Measurements from ENCODE around the gene RABAC1.
"Not testable (repeated sequence)": the region's sequence is repeated elsewhere in the genome, so short reads cannot be mapped to it uniquely, and the experiment has no call there.

The RABAC1 gene, protein sequence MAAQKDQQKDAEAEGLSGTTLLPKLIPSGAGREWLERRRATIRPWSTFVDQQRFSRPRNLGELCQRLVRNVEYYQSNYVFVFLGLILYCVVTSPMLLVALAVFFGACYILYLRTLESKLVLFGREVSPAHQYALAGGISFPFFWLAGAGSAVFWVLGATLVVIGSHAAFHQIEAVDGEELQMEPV

DNA sequence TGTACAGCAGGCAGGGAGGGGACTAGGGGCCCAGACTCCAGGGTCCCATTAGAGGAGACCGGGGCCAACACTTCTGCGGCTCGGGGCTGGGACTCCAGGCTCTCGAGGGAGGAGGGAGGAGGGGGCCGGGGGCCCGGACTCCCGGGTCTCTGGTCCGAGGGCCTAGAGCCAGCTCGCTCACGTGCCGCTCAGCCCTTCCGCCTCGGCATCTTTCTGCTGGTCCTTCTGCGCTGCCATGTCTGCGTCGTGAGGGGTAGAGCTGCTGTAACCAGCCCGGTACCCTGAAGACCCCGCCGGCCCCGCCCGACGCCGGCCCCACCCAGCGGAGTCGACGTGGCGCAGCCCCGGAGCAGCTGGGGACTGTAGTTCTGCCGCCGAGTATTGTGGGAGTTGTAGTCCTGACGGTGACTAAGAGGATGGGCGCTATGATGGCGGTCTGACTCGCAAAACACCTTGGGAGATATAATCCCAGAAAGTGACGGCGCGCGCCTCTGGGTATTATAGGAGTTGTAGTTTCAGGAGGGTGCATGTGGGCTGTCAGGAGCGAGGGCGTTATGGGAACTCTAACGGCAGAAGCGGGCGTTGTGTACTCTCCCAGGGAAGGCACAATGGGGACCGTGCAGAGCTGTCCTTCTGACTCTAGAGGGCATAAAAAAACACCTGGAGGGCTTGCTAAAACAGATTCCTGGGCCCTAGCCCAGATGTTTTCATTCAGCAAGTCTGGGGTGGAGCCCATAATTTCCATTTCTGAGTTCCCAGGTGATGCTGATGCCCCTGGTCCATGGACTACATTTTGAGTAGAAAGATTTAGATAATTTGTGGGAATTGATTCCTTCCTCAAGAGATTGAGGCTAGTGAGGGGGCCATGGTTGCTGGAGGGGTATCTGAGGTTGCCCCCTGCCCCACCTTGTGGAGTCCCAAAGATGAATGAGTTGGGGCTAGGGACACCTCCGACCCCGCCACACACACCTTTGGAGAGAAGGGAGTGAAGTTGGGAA, at the start of gene RABAC1:
Gene RABAC1 (minus strand): TSS at position 266 of the 998 bp plus-strand sequence. CDS start 29 bp downstream, at position 237.
- peak; percentile 88 for DNase-seq (ENCODE audit: low read depth)

DNA sequence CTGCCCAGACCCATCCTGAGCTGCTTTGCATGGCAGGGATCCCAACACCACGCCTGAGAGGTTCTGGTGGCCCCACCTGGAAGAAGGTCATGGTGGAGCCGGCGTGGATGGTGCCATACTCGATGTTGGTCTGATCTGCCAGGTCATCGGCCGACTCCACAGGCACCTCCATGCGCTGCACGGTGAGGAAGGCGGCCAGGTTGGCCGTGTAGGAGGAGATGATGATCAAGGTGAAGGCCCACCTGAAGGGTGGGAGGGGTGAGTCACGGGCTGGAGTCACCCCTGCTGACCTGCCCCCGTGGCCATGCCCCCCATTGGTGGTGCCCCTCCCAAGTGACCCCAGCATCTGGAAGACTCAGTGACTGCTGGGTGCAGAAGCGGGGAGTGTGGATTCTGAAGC, 47.4 kb upstream of the RABAC1 start:
- no peak for DNase-seq (ENCODE audit: low read depth)

DNA sequence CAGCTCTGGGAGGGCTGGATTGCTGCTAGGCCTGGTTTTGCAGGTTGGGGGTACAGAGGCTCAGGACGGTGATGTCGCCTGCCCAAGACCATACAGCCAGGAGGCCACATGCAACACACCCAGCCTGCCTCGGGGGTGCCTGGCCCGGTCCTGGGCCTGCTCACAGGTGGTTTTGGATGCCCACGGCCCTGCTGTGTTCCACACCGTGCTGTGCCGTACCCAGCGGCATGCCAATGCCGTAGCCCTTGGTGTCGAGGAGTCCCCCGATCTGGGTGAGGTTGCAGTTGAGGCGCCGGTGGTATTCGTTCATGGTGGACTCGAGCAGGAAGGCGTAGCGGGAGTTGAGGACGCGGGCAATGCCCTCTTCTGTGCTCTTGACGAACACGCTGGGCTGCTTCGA, 46.4 kb upstream of the RABAC1 start:
- DNase-seq (ENCODE audit: low read depth) = no peak

DNA sequence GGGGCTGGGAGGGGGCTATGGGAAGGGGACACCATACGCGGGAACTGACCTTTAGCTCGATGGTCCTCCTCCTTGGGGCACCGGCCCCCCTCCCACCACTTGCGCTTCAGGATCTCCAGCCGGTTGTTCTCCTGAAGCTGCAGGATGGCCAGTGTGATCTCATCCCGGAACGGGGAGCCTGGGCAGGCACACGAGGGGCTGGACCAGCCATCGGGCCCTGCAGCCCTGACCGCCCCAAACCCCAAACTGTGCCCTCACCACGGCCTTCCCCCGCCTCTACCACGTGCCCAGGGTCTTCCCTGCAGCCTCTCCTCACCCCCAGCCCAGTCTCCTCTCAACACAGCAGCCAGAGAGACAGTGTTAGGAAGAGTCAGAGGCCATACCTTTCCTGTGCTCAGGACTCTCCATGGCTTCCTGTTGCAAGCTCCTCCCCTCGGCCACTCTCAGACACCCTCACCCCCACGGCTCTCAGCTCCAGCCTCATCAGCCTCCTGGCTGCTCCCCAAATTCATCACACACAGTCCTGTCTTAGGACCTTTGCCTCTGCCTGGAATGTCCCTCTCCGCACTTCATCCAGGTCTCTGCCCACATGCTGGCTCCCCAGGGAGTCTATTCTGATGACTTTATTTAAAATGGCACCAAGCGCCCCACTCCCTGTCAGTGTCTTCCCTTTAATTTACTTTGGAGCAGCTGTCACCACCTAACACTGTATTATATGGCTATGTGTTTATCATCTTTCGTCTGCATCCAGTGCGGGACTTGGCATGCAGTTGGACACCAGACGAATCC, 44.6 kb upstream of the RABAC1 start:
- no peak for DNase-seq (ENCODE audit: low read depth)

DNA sequence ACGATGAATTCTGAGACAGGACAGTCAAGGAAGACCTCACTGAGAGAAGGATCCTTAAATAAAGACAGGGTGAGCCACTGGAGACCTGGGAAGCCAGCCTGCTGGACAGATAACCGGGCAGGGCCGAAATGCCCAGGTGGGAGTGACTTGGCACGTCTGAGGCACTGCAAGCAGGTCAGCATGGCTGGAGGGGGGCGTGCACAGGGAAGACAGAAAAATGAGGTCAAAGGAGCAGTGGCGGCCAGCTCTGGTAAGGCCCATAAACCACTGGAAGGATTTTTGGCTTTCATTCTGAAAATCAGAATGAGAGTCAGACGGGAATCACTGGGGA, 40.7 kb upstream of the RABAC1 start:
- no peak for DNase-seq (ENCODE audit: low read depth)

DNA sequence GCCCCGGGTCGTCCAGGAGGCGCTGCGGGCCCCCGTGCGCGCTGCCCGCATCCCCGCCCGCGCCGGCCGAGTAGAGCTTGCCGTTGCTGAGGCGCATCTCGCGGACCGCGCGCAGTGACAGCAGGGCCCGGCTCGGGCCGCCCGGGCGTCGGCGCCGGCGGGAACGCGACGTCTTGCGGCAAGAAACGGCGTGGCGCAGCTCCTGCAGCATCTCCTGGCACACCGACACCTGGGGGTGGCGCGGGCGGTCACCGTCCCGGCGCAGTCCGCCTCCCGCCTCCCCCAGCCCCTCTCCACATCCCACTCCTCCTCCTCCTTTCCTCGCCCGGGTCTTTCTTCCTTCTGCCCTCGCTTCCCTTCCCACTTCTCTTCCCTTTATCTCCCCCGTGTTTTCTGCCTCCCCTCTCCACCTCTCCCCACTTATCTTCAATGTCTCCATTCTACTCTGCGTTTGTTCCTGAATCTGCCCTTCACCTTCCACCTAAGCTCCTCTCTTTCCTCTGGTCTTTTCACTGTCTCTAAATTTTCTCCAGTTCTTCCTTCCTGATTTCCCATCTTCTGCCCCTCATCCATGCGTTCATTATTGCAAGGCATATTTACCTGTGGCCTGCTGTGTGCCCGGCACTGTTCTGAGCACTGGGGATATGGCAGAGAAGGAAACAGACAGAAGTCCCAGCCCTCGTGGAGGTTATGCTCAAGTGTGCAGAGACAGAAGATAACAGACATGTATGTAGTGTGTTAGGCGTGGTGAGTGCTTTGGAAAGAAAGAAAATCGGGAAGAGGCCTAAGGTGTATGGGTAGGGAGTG, 40.2 kb upstream of the RABAC1 start:
- DNase-seq (ENCODE audit: low read depth) = no peak

DNA sequence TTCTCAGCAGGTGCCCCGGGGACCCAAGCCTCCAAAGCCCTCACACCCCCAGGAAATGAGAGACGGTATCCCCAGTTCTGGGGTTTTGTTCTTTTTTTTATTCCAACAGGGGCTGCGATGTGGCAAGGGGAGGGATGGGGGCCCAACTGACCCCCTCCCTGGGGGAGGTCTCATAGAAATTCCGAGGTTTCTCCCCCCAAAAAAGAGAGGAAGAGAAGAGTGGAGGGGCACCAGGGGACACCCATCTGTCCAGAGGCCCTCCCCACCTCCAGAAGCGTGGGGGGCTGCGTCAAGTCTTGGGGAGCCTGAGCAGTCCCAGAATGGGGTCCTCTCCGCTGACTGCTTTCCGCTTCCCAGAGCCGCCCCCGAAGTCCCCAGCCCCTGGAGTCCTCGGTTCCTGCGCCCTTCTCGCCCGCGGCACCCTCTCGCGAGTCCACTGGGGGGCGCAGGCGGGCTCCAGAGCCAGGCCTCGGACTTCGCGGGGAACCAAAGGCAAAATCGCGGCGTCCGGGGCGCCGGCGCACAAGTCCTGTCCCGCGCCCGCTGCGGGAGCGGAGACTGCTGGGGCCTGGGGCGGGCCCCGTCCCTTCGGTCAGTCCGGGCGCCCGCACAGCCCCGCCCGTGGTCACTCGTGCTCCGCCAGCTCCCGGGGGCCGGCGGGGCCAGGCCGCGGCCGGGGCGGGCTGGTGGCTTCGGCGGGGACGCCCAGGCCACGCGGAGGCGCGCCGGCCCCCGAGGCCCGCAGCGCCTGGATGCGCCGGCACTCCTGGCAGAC, 39.3 kb upstream of the RABAC1 start:
- no peak for DNase-seq (ENCODE audit: low read depth)

DNA sequence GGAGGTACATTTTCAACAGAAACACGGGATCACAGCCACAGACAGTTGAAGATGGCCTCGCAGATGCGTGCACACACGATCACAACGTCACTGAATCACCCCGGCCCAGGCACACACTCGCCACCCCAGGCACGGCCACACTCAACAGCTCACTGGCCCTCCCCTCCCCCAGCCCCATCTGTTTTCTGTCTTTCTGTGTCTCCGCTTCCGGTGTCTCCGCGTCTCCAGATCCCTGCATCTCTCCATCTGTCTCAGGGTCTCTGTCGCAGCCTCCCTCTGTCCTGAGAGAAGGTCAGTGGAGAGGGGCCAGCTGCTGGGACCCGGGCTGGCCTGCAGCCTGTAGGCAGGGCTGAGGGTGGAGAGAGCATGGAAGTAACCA, 38.7 kb upstream of the RABAC1 start:
- no peak for DNase-seq (ENCODE audit: low read depth)

DNA sequence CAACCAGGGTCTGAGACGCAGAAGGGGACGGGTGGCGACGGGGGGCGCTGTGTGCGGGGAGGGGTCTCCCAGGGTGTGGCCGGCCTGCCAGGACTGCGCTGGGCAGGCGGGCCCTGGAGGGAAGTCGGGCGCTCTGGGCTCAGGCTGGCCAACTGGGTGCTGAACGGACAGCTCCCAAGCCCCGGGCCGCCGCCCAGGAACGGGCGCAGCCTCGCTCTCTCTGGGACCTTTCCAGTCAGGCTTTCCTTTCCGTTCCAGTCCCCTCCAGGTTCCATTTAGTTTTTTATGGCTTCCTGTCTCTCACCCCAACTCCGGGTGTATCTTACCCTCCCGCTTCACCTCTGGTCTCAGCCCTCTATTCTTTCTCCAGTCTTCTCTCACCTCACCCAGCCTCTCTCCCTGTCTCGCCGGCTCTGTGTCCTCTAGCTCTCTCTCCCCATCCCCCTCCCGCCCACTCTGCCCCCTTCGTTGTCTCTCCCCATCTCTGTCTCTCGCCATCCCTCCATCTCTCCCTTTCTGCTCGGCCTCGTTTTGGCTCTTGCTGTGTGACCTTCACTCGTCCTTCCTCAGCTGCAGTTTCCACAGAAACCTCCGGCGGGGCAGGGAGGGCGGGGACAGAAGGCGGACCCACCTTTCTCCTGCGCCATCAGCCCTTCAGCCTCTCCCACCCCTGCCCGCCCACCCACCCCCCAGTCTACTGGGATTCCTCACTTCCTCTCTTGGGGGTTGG, 38.2 kb upstream of the RABAC1 start:
- DNase-seq (ENCODE audit: low read depth) = peak; percentile 17

DNA sequence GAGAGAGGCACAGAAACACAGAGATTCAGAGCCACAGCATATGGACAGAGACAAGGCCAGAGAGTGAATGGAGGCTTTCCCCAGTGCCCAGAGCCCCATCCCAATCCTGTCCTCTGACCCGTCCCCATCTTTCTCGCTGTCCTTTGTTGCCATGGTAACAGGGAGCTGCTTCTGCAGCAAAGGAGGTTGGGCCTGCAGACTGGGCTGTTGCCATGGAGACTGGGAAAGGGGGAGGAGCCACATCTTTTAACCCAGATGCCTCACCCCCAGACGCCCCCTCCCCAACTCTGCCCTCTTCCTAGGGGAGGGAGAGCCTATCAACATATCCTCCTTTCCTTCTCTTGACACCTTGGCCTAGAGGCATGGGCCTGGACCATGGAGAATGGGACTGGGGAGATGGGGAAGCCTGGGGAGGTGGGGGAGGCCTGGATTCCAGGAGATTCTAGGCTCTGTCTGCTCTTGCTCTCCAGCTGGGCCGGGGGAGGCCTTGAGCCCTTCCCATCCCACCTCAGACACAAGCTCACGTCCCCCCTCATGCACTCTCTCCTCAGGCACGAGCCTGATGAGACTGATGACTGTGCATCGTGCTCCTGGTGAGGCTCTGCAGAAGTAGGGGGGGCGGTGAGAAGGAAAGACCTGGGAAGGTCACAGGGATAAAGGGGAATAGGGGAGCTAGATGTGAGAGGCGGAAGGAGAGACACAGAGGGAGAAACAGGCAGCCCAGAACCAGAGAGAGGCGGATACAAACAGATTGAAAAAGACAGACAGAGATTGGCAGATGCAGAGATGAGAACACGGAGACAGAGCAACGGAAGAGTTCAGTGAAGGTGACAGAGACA, 37.1 kb upstream of the RABAC1 start:
- DNase-seq (ENCODE audit: low read depth) = no peak

DNA sequence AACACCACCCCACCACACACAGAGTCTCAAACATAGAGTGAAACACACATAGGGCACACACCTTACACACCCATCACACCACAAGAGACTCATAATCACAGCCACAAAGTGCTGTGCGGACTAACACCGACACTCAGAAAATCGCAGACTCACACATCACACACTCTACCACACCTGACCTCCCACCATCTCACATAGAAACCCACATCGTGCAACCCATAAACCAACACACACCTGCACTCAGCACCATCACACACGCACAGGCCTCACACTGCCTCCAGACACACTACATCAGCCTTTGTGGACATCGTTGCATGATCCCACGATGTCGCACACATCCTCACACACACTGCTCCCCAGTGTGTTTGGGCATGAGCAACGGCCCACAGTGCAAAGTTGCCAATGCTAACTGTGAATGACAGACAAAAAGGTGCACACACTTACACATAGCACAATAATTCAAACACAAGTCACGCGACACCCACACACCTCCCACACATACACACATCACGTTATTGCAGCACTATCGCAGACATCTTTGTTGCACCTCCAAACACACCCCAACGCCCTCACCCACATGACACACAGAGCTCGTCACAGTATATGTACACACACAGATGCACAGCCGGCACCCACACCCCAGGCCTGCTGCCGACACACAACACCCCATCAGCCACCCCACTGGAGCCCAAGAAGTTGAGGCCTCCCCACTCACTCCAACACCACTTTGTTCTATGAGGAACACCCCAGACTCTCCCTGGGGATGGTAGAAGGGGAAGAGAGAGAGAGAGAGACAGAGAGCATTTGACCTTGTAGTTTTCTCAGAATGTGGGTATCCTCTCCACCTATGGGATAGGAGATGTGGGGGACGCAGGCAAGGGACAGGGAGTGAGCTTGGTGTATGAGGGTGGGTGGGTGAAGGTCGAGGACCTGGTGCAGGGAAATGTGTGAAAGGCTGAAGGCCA, 36.2 kb upstream of the RABAC1 start:
- no peak for DNase-seq (ENCODE audit: low read depth)

DNA sequence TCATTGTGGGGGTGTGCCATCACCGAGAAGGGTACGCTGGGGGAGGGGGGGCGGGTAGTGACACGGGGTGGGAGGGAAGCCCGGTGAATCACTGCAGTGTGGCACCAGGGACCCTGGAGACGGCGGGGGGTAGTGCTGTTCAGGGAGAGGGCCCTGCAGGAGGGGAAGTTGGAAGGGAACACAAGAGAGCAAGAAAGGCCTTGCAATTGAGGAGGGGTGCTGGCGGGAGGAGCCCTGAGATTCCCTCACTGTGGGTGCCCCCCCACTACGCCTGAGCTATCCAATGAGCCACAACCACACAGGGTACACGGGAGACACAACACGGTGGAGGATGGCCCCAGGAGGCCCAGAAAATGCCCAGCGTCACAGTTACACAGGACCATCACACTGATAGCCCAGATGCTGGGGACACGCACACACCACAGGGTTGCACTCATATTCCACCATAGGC, 35.4 kb upstream of the RABAC1 start:
- DNase-seq (ENCODE audit: low read depth) = no peak

DNA sequence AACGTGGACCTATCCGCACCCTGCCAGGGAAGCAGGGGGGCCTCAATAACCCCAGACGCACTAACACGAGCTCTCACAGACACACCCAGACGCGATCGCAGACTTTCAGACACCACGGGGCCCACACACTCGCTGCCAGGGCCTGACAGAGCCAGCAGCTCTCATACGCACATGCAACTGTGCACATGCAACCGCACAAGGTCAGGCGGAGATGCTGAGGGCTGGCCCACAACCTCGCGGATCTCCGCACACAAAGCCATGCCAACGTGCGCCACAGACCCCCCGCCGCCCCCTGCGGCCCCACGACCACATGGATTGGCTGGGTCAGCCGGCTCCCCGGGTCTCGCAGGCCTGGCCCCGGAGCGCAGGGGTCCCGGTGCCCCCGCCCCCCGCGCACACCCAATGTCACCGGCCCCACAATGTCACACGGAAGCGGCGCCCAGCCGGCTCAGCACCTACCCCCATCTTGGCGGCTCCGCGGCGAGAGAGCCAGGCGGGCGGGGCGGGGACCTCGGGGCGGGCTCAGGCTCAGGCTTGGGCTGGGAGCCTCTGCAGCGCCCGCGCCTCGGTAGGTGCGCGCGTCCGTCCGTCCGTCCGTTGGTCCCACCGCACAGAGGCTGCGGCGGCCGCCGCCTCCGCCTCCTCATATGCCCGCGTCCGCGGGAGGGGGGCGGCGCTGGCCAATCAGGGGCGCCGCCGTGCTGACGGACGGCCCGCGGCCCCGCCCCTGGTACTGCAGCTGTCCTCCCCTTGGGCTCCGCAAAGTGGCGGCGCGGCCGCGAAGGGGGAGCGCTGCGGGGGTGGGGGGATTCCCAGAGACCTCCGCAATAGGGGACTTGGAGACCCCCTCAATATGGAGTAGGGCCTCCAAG, 34.7 kb upstream of the RABAC1 start, which contains the start of gene ATP1A3:
Gene ATP1A3 (minus strand): TSS at position 619 of the 872 bp plus-strand sequence. CDS start 154 bp downstream, at position 465.
- peak; percentile 18 for DNase-seq (ENCODE audit: low read depth)

DNA sequence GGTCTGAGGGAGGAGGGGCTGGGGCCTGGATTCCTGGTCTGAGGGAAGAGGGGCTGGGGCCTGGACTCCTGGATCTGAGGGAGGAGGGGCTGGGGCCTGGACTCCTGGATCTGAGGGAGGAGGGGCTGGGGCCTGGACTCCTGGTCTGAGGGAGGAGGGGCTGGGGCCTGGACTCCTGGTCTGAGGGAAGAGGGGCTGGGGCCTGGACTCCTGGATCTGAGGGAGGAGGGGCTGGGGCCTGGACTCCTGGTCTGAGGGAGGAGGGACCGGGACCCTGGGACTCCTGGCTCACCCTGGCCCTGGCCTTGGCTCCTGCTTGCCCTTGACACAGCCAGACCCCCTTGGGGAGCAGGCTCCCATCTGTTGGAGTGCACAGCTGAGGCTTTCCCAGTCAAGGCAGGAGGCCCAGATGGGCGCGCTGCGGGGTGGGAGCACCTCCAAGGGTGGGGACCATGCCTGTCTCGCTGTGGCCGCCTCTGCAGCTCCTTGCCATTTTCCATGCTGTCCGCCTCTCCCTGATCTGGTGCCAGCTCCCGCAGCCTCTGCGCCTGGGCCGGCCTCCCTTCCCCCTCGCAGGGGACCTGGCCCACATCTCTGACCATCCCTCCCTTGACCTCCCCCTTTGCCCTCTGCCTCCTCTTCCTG, 32.9 kb upstream of the RABAC1 start:
- not testable (repeated sequence) for DNase-seq (ENCODE audit: low read depth)

DNA sequence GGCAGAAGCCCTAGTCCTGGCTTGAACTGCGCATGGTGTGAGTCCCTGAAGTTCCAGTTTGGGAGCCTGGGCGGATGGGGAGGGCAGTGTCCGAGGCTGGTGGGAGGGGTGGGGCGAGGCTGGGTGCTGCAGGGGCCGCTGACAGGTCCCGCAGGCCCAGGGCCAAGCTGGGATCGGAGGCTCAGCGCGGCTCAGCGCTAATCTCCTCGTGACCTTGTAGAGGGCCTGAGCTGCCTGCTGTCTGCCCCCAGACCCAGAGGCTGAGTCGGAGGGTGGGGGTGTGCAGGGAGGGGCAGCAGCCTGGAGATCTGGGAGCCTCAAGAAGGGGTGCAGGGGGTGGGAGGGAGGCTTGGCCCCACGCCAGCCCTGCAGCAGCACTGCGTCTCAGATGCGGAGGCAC, 31.9 kb upstream of the RABAC1 start:
- no peak for DNase-seq (ENCODE audit: low read depth)

DNA sequence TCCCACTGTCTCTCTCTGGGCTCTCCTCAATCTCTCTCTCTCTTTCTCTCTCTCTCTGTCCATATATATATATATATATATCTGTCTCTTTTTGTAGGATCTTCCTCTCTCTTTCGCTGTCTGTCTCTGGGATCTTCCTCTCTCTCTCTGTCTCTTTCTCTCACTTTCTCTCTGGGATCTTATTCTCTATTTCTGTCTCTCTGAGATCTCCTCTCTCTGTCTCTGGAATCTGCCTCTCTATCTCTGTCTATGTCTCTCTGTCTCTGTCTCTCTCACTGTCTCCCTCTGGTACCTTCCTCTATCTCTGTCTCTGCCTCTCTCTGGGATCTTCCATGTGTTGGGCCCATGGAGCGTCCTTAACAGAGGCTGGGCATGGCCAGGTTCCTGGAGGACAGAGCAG, 31.5 kb upstream of the RABAC1 start:
- DNase-seq (ENCODE audit: low read depth) = no peak

DNA sequence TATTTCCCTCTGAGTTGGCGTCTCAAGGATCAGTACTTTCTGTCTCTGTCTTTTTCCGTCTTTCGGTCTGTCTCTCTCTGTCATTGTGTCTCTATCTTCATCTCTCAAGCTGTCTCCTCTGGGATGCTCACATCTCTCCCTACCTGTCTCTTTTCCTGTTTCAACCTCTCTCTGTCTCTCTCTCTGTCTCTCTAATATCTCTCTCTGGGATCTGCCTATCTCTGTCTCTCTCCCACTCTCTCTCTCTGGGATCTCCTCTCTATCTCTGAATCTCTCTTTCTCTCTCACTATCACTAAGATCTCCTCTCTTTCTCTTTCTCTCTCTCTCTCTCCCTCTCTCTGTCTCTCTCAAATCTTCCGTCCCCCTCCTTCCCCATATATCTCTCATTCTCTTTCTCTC, 30.9 kb upstream of the RABAC1 start:
- DNase-seq (ENCODE audit: low read depth) = no peak

All from amniotic epithelial cell (primary cell).